Body of pancreas (tissue), 4 donors: ENCODE data around the gene DNAJC10. TPM values are rescaled to one million over a fixed set of nuclear protein-coding genes. Genes with fewer than 3 reads are reported as not detected.
"Not testable (repeated sequence)": the region's sequence is repeated elsewhere in the genome, so short reads cannot be mapped to it uniquely, and the experiment has no call there.

Source experiments
- ATAC-seq: fragments of 150-250 bp; one replicate; pipeline ENCODE4 v1.9.1; 2016
- DNase-seq, 4 donors: peaks; one replicate each; pipeline ENCODE4 v3.0.0-alpha.2; 2019
- H3K27ac ChIP-seq, 4 donors: fragments of 200-600 bp; sonication (generic); 1 replicate in 3 of 4; 2 replicates in 1 of 4; pipeline versions ENCODE4 v1.5.1 to v1.6.1; 2016 to 2019; ENCODE audit warnings: mild to moderate bottlenecking in 1 of 4, mixed read lengths in 1 of 4, moderate library complexity in 1 of 4
- H3K27me3 ChIP-seq, 2 donors: fragments of 200-600 bp; sonication (generic); one replicate each; pipeline ENCODE4 v1.6.0; 2016; ENCODE audit warnings: mild to moderate bottlenecking in 1 of 2
- H3K36me3 ChIP-seq, 2 donors: fragments of 200-600 bp; sonication (generic); replicated peaks in 1 of 2; 2 replicates each; pipeline ENCODE4 v1.5.1; 2016; ENCODE audit warnings: low read depth in 2 of 2; ENCODE audit not compliant: insufficient read depth in 1 of 2
- H3K4me1 ChIP-seq: fragments of 200-600 bp; sonication (generic); one replicate; pipeline ENCODE4 v1.6.0; 2016
- H3K4me3 ChIP-seq, 2 donors: fragments of 200-600 bp; sonication (generic); 1 replicate in 1 of 2; 2 replicates in 1 of 2; pipeline ENCODE4 v1.5.1; 2016 to 2019
- H3K9me3 ChIP-seq, 3 donors: fragments of 200-600 bp; sonication (generic); 1 replicate in 2 of 3; 2 replicates in 1 of 3; pipeline ENCODE4 v1.5.1; 2016
- CTCF ChIP-seq, 7 experiments: fragments of 450-650 bp in 4 of 7; fragments of 200-600 bp in 3 of 7; sonication (generic) in 3 of 7; IDR thresholded peaks; one replicate each; pipeline ENCODE4 v1.5.1; 2016 to 2019; ENCODE audit warnings: antibody characterized with exemption in 7 of 7
- POLR2A ChIP-seq, 3 donors: fragments of 450-650 bp; IDR thresholded peaks; one replicate each; pipeline ENCODE4 v1.6.1; 2016; ENCODE audit warnings: antibody characterized with exemption in 3 of 3, mild to moderate bottlenecking in 2 of 3
- WGBS, 2 donors: methylation state at CpG; one replicate each; pipeline ENCODE4 v1.1.5; 2017; 5-methylcytosine and 5-hydroxymethylcytosine counted together
- intact Hi-C: fragments of 100-400 bp; cut with DNase I; formaldehyde crosslinking; loops from one replicate; pipeline ENCODE4 v1.15.1; 2023
- total RNA-seq, 2 donors: library from RNA; depleted of rRNA; stranded (reverse); fragments of >200 nt; gene quantifications; one replicate each; pipeline ENCODE4 v1.1.0, GENCODE V29; 2016

DNAJC10 gene
- total RNA-seq, 2 donors from 2014 or later = 51.6 to 86.0 TPM

- intact Hi-C loops = no loop called here
These were observed 24.6 kb downstream of the DNAJC10 start for GRCh38 chr2:182740701-182741100.

GRCh38 chr2:182741620-182742019 is 25.6 kb downstream of the DNAJC10 start:
- intact Hi-C loops = no loop called here
- DNase-seq (no peak), ATAC-seq (no peak)
- no peak for TF ChIP-seq POLR2A (IDR thresholded peaks at IDR 0.05)
- no peak for TF ChIP-seq CTCF (IDR thresholded peaks at IDR 0.05)
- H3K27me3 ChIP-seq = no peaks in the 10 kb centered on the region
- no peaks in the 10 kb centered on the region for H3K4me1 ChIP-seq
- no peak overlapping the region for H3K27ac ChIP-seq
- H3K36me3 ChIP-seq = peaks cover 0 to 21% of the 10 kb centered on the region in 2 donors
- no peak overlapping the region for H3K4me3 ChIP-seq
- H3K9me3 ChIP-seq = no peaks in the 10 kb centered on the region
- 94 to 97% methylated on average over 2 of the region's 2 CpGs for WGBS, 2 donors

More at GRCh38 chr2:182740701-182741100, 24.6 kb downstream of the DNAJC10 start:
- 82 to 87% methylated on average over 2 of the region's 2 CpGs for WGBS, 2 donors
- Histone ChIP-seq H3K27me3 (no peaks in the 10 kb centered on the region), H3K27ac (no peak overlapping the region), H3K9me3 (no peaks in the 10 kb centered on the region), H3K4me3 (no peak overlapping the region), H3K4me1 (no peaks in the 10 kb centered on the region), H3K36me3 (peaks cover 0 to 23% of the 10 kb centered on the region in 2 donors)
- DNase-seq = no peak
- ATAC-seq = no peak
- TF ChIP-seq CTCF (IDR thresholded peaks at IDR 0.05) = no peak
- TF ChIP-seq POLR2A (IDR thresholded peaks at IDR 0.05) = no peak

GRCh38 chr2:182744490-182744889 is 28.4 kb downstream of the DNAJC10 start:
- WGBS, 2 donors = 71 to 84% methylated on average over 2 of the region's 2 CpGs
- TF ChIP-seq CTCF (IDR thresholded peaks at IDR 0.05) (no peak), POLR2A (IDR thresholded peaks at IDR 0.05) (no peak)
- ATAC-seq = no peak

GRCh38 chr2:182745061-182745460 is 29.0 kb downstream of the DNAJC10 start:
- no peak for DNase-seq
- Histone ChIP-seq H3K4me1 (no peaks in the 10 kb centered on the region), H3K36me3 (peaks cover 0 to 12% of the 10 kb centered on the region in 2 donors), H3K27me3 (no peaks in the 10 kb centered on the region), H3K27ac (no peak overlapping the region), H3K4me3 (no peak overlapping the region), H3K9me3 (no peaks in the 10 kb centered on the region)
- no peak for ATAC-seq
- intact Hi-C loops = no loop called here
- 77 to 80% methylated on average over 2 of the region's 2 CpGs for WGBS, 2 donors
- no peak for TF ChIP-seq POLR2A (IDR thresholded peaks at IDR 0.05)
- TF ChIP-seq CTCF (IDR thresholded peaks at IDR 0.05) = no peak

More at GRCh38 chr2:182744490-182744889, 28.4 kb downstream of the DNAJC10 start:
- intact Hi-C loops = no loop called here
- Histone ChIP-seq H3K27me3 (no peaks in the 10 kb centered on the region), H3K27ac (no peak overlapping the region), H3K9me3 (no peaks in the 10 kb centered on the region), H3K36me3 (peaks cover 0 to 12% of the 10 kb centered on the region in 2 donors), H3K4me1 (no peaks in the 10 kb centered on the region), H3K4me3 (no peak overlapping the region)
- DNase-seq = no peak

GRCh38 chr2:182745894-182746293 is 29.8 kb downstream of the DNAJC10 start:
- intact Hi-C loops, ATAC-seq, H3K27me3 ChIP-seq, H3K9me3 ChIP-seq, H3K4me1 ChIP-seq, H3K4me3 ChIP-seq, H3K27ac ChIP-seq, DNase-seq: not testable (repeated sequence)
- H3K36me3 ChIP-seq = peaks cover 0 to 14% of the 10 kb centered on the region in 2 donors
- WGBS, 2 donors = 96 to 100% methylated on average over 3 of the region's 3 CpGs
